SJCRH30 (cell line): Measurements from ENCODE around the gene KCTD8. TPM values are rescaled to one million over a fixed set of nuclear protein-coding genes. Genes with fewer than 3 reads are reported as not detected.
A peak's percentile ranks its signal among the peaks of the same experiment; 100 is the strongest.
"Not testable (repeated sequence)": the region's sequence is repeated elsewhere in the genome, so short reads cannot be mapped to it uniquely, and the experiment has no call there.

Source experiments
- DNase-seq, 2 experiments: peaks; one replicate each; pipeline ENCODE4 v3.0.0-alpha.2; 2015 to 2020
- H3K27ac ChIP-seq: fragments of 250-450 bp; sonication (Bioruptor Pico); 2 replicates; pipeline ENCODE4 v1.5.1; 2020; ENCODE audit warnings: mild to moderate bottlenecking, moderate library complexity
- H3K27me3 ChIP-seq: fragments of 250-450 bp; sonication (Bioruptor Pico); 2 replicates; pipeline ENCODE4 v1.5.1; 2020; ENCODE audit warnings: mild to moderate bottlenecking, moderate library complexity
- H3K36me3 ChIP-seq: fragments of 250-450 bp; sonication (Bioruptor Pico); 2 replicates; pipeline ENCODE4 v1.5.1; 2020; ENCODE audit warnings: mild to moderate bottlenecking, moderate library complexity
- H3K4me1 ChIP-seq: fragments of 250-450 bp; sonication (Bioruptor Pico); 2 replicates; pipeline ENCODE4 v1.5.1; 2020; ENCODE audit warnings: mild to moderate bottlenecking, moderate library complexity
- H3K4me3 ChIP-seq: fragments of 250-450 bp; sonication (Bioruptor Pico); 2 replicates; pipeline ENCODE4 v1.5.1; 2020; ENCODE audit warnings: mild to moderate bottlenecking, moderate library complexity
- H3K9me3 ChIP-seq: fragments of 250-450 bp; sonication (Bioruptor Pico); replicated peaks from 2 replicates; pipeline ENCODE4 v1.5.1; 2020; ENCODE audit warnings: mild to moderate bottlenecking, moderate library complexity
- total RNA-seq: library from RNA; depleted of rRNA; stranded (reverse); fragments of >200 nt; shearing (Covaris generic); gene quantifications from 2 replicates; pipeline ENCODE4 v1.2.3, GENCODE V29; 2014

KCTD8 gene
- total RNA-seq, 1 experiment from 2014 or later, result not detected

DNA sequence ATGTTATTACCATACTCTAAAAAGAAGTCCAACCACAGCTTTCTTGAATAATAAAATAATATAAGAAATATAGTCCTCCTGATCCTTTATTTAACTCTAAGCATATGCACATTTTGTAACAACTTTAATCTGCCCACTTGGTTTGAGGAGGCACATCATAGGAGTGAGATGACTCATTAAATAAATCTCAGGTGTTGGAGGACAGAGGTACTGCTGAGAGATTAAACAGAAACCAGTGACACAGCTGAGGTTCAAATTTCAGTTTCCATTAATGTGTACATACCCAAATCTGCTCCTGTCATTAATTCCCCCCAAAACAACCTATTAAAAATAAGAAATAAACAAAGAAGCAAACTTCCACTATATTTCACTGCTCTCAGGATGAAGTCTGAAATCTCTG lies 211.0 kb downstream of the KCTD8 start:
- Histone ChIP-seq H3K9me3 (no peaks in the 10 kb centered on the region), H3K4me1 (no peaks in the 10 kb centered on the region), H3K36me3 (no peaks in the 10 kb centered on the region), H3K27me3 (no peaks in the 10 kb centered on the region), H3K4me3 (no peak overlapping the region), H3K27ac (no peak overlapping the region)
- DNase-seq, result no peak

DNA sequence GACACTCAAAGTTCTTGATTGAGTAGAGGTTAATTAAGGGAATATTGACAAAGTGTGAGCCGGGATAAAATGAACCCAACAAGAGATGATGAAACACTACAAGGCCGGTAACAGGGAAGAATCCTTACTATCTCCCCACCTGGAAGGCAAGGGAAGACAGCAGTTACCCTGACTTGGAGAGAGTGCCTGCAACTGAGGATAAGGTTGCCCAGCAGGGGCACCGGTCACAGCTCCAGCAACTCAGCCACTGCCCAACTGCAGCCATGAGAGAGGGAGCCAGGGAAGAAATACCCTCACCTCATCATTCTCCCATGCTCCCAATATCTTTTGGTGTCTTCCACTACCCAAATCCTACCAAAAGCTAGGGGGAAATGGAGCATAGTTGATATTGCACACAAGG lies 212.7 kb downstream of the KCTD8 start:
- Histone ChIP-seq H3K9me3 (no peaks in the 10 kb centered on the region), H3K4me1 (no peaks in the 10 kb centered on the region), H3K27me3 (no peaks in the 10 kb centered on the region), H3K4me3 (no peak overlapping the region), H3K27ac (no peak overlapping the region), H3K36me3 (no peaks in the 10 kb centered on the region)
- DNase-seq, result no peak

DNA sequence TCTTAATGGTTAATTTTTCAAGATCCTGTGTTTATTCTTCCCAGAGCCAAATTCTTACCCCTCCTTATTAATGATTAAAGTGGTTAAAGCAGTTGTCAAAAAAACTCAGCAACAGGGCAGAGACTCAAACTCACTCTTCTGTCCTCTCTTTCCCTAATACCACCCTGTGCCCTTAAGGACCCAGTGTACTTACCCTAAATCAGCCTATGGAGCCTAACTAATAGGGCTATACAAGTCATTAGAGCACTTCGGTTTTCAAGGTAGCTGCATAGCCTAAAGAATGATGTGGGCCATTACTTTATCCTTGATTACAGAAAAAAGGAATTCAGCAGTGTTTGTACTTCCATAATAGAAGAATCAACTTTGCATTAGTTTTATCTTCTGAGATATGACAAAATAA lies 216.3 kb downstream of the KCTD8 start:
- H3K27me3 ChIP-seq, result no peaks in the 10 kb centered on the region
- no peaks in the 10 kb centered on the region for H3K9me3 ChIP-seq
- peaks cover 8% of the 10 kb centered on the region for H3K4me1 ChIP-seq
- no peaks in the 10 kb centered on the region for H3K36me3 ChIP-seq
- H3K27ac ChIP-seq, result no peak overlapping the region
- no peak overlapping the region for H3K4me3 ChIP-seq
- no peak for DNase-seq

DNA sequence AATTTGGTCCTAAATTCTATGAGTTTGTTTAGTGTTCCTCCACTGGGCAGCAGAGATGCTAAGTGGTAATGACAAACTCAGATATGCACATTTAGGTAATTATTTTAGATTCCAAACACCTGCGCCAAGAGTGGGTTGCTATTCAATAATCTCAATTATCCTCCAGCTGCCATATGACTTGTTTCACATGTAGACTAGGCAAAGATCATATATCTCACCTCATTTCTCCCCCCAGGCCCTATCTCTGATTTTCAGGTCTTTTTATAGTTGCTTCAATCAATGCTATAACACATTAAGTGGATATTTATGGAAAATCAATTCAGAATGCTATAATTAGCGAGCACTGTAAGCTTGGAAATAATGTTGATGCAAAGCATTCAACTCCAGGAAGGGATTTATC lies 217.6 kb downstream of the KCTD8 start:
- Histone ChIP-seq H3K9me3 (no peaks in the 10 kb centered on the region), H3K4me3 (no peak overlapping the region), H3K4me1 (peaks cover 8% of the 10 kb centered on the region), H3K27ac (no peak overlapping the region), H3K27me3 (no peaks in the 10 kb centered on the region), H3K36me3 (no peaks in the 10 kb centered on the region)
- DNase-seq, result no peak

DNA sequence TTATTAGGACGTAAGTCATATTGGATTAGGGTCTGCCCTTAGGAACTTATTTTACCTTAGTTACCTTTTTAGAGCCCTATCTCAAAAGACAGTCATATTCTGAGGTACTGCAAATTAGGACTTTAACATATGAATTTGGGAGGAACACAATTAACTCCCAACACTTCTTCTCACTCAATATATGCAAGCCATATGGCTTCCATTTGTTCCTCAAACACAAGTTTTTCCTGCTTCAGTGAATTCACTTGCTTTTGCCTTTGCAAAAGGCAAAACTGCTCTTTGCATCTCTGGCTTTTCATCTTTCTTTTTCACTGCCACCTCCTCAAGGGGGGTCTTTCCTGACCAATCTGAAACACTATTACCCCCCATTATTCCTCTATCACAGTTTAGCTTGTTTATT lies 220.3 kb downstream of the KCTD8 start:
- DNase-seq, result no peak
- no peaks in the 10 kb centered on the region for H3K27me3 ChIP-seq
- H3K4me1 ChIP-seq, result peaks cover 8% of the 10 kb centered on the region
- H3K9me3 ChIP-seq, result no peaks in the 10 kb centered on the region
- no peak overlapping the region for H3K27ac ChIP-seq
- H3K4me3 ChIP-seq, result no peak overlapping the region
- H3K36me3 ChIP-seq, result no peaks in the 10 kb centered on the region

DNA sequence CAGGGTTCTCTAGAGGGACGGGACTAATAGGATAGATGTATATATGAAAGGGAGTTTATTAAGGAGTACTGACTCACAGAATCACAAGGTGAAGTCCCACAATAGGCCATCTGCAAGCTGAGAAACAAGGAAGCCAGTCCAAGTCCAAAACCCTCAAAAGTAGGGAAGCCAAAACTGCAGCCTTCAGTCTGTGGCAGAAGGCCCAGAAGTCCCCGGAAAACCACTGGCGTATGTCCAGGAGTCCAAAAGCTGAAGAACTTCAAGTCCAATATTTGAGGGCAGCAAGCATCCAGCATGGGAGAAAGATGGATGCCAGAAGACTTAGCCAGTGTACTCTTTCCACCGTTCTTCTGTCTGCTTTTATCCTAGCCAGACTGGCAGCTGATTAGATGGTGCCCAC lies 227.2 kb downstream of the KCTD8 start:
- Histone ChIP-seq H3K36me3 (no peaks in the 10 kb centered on the region), H3K27ac (no peak overlapping the region), H3K9me3 (no peaks in the 10 kb centered on the region), H3K27me3 (no peaks in the 10 kb centered on the region), H3K4me1 (no peaks in the 10 kb centered on the region), H3K4me3 (no peak overlapping the region)
- no peak for DNase-seq

DNA sequence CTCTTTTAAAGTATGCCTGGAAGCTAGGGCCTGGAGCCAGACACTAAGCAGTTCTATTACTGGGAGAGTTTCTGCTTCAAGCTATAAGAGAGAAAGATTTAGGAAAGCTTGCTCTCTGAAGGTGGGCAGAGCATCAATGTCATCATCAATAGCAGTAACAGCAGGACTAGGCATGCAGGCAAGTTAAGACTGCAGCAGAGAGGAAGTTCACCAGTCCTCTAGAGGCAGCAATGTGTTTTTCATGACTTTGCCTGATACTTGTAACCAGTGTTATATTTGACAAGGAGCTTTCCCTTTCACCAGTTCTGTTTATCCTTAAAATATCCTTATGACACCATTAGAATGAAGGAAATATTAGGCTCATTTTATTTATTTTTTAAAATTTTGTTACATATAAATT lies 237.9 kb downstream of the KCTD8 start:
- DNase-seq, result no peak
- no peak overlapping the region for H3K4me3 ChIP-seq
- H3K27me3 ChIP-seq, result 0 out of 2 replicates have a peak, but pooled peaks cover 2% of the 10 kb centered on the region
- H3K4me1 ChIP-seq, result no peaks in the 10 kb centered on the region
- no peak overlapping the region for H3K27ac ChIP-seq
- no peaks in the 10 kb centered on the region for H3K36me3 ChIP-seq
- H3K9me3 ChIP-seq, result no peaks in the 10 kb centered on the region

DNA sequence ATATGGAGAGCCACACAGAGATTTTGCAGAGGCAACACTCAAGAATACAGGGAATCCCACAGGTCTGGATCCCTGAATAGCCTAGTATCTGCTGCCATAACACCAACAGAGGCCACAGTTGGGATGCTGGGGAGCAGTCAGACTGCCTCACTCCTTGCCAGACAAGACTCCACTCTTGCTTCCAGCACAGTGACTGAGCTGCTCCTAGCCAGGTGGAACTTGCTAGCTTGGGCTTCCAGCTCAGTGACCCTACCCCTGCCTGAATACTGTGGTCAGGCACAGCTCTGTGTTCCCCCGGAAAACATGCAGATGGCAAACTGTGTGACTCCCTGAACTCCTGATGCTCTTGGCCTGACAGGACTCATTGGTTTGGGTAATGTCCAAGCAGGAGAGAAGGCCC lies 251.8 kb downstream of the KCTD8 start:
- no peak overlapping the region for H3K27ac ChIP-seq
- no peaks in the 10 kb centered on the region for H3K27me3 ChIP-seq
- no peak overlapping the region for H3K4me3 ChIP-seq
- H3K9me3 ChIP-seq, result no peaks in the 10 kb centered on the region
- no peak for DNase-seq
- H3K36me3 ChIP-seq, result no peaks in the 10 kb centered on the region
- H3K4me1 ChIP-seq, result no peaks in the 10 kb centered on the region

DNA sequence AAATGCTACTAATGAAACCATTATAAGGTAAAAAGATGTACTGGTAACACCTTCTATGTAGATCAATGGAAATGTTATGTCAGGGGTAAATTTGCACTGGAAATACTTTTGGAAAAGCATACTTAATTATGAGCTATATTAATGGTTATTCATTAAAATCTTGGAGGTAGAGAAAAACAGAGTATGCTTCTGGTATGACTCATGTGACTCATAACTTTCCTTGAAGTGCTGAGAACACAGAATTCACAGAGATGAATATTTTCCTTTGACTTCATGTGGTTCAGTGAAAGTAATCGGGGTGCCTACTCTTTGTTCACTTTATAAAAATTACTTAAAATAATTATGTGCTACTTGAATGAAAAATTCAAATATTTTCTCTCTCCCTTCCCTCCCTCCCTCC lies 254.2 kb downstream of the KCTD8 start:
- DNase-seq, result no peak
- H3K27me3 ChIP-seq, result no peaks in the 10 kb centered on the region
- no peaks in the 10 kb centered on the region for H3K36me3 ChIP-seq
- H3K4me3 ChIP-seq, result no peak overlapping the region
- H3K4me1 ChIP-seq, result no peaks in the 10 kb centered on the region
- no peak overlapping the region for H3K27ac ChIP-seq
- no peaks in the 10 kb centered on the region for H3K9me3 ChIP-seq

DNA sequence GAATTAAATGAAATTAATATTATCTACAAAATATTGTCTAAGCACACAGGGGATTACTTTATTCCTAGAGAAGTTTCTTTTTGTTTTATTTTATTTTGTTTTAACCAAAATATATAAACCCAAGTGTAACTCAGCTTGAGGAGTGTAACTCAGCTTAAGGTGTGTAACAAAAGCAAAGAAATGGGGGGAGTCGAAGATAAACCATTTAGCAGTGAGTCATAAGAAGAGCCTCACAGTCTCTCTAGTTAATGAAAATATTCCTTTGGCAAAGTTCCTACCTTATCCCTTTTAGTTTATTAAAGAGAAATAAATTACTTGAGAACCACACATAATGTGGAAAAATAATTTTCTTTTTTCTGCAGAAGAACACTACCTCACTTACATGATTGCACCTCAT lies 261.8 kb downstream of the KCTD8 start:
- H3K9me3 ChIP-seq, result no peaks in the 10 kb centered on the region
- no peaks in the 10 kb centered on the region for H3K4me1 ChIP-seq
- no peak for DNase-seq
- H3K36me3 ChIP-seq, result no peaks in the 10 kb centered on the region
- no peak overlapping the region for H3K4me3 ChIP-seq
- H3K27ac ChIP-seq, result no peak overlapping the region
- no peaks in the 10 kb centered on the region for H3K27me3 ChIP-seq

DNA sequence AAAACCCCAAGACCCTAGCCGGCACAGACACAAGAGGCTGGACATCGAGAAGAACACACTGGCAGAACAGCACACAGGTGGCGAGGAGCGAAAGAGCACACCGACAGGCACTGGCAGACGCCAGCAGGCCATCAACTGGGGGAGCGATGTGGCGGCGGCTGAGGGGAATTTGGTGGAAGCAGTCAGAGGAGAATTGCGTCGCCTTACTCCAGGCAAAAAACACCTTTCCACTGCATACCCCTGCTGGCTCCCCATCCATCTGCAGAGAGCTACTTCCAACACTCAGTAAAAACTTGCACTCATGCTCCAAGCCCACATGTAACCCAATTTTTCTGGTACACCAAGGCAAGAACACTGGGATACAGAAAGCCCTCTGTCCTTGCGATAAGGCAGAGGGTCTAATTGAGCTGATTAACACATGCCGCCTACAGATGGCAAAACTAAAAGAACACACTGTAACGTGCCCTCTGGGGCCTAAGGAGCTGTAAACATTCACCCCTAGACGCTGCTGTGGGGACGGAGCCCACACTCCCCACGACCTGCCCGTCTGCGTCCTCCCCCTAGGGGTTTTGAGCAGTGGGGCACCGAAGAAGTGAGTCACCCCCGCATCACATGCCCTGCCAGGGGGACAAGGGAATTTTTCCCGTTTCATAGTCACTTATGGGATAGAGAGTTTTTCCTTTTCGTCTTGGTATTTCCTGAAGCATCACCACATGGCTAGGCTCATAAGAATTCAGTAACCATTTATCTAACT lies 262.3 kb downstream of the KCTD8 start:
- no peaks in the 10 kb centered on the region for H3K27me3 ChIP-seq
- H3K4me1 ChIP-seq, result no peaks in the 10 kb centered on the region
- no peak overlapping the region for H3K4me3 ChIP-seq
- no peak overlapping the region for H3K27ac ChIP-seq
- H3K36me3 ChIP-seq, result no peaks in the 10 kb centered on the region
- no peaks in the 10 kb centered on the region for H3K9me3 ChIP-seq
- peak; percentile 34 to 49 for DNase-seq

DNA sequence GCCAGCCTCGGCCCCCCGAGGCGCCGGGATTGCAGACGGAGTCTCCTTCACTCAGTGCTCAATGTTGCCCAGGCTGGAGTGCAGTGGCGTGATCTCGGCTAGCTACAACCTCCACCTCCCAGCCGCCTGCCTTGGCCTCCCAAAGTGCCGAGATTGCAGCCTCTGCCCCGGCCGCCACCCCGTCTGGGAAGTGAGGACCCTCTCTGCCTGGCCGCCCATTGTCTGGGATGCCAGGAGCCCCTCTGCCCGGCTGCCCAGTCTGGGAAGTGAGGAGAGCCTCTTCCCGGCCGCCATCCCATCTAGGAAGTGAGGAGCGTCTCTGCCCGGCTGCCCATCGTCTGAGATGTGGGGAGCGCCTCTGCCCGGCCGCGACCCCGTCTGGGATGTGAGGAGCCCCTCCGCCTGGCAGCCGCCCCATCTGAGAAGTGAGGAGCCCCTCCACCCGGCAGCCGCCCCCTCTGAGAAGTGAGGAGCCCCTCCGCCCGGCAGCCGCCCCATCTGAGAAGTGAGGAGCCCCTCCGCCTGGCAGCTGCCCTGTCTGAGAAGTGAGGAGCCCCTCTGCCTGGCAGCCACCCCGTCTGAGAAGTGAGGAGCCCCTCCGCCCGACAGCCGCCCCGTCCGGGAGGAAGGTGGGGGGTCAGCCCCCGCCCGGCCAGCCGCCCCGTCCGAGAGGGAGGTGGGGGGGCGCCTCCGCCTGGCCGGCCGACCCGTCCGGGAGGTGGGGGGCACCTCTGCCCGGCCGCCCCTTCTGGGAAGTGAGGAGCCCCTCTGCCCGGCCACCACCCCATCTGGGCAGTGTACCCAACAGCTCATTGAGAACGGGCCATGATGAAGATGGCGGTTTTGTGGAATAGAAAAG lies 266.9 kb downstream of the KCTD8 start:
- H3K27ac ChIP-seq, H3K4me3 ChIP-seq, DNase-seq, H3K27me3 ChIP-seq, H3K9me3 ChIP-seq, H3K36me3 ChIP-seq, H3K4me1 ChIP-seq: not testable (repeated sequence)

DNA sequence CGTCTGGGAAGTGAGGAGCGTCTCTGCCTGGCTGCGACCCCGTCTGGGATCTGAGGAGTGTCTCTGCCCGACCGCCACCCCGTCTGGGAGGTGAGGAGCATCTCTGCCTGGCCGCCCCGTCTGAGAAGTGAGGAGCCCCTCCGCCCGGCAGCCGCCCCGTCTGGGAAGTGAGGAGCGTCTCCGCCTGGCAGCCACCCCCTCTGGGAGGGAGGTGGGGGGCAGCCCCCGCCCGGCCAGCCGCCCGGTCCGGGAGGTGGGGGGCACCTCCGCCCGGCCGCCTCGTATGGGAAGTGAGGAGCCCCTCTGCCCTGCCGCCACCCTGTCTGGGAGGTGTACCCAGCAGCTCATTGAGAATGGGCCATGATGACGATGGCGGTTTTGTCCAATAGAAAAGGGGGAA lies 280.8 kb downstream of the KCTD8 start:
- H3K4me3 ChIP-seq, H3K36me3 ChIP-seq, H3K9me3 ChIP-seq, DNase-seq, H3K4me1 ChIP-seq, H3K27me3 ChIP-seq, H3K27ac ChIP-seq: not testable (repeated sequence)

DNA sequence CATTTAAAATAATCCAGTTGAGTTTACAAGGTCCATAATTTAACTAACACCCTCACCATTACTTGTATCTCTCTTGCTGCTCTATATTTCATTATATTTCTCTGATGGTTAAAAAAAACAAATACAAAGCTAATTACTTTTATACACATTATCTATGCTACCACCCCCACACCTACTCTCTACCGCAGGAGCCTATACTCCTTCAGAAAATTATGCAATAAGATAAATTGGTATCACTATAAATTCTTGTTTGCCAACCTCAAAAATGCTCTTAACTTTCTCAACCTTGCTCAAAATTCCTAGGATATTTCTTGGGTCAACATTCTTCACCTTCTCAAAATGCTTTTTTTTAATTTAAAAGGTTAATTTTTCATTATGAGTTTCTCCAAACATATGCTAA lies 282.7 kb downstream of the KCTD8 start:
- Histone ChIP-seq H3K36me3 (no peaks in the 10 kb centered on the region), H3K4me1 (peaks cover 2% of the 10 kb centered on the region), H3K9me3 (no peaks in the 10 kb centered on the region), H3K27me3 (no peaks in the 10 kb centered on the region), H3K27ac (no peak overlapping the region), H3K4me3 (no peak overlapping the region)
- DNase-seq, result no peak

DNA sequence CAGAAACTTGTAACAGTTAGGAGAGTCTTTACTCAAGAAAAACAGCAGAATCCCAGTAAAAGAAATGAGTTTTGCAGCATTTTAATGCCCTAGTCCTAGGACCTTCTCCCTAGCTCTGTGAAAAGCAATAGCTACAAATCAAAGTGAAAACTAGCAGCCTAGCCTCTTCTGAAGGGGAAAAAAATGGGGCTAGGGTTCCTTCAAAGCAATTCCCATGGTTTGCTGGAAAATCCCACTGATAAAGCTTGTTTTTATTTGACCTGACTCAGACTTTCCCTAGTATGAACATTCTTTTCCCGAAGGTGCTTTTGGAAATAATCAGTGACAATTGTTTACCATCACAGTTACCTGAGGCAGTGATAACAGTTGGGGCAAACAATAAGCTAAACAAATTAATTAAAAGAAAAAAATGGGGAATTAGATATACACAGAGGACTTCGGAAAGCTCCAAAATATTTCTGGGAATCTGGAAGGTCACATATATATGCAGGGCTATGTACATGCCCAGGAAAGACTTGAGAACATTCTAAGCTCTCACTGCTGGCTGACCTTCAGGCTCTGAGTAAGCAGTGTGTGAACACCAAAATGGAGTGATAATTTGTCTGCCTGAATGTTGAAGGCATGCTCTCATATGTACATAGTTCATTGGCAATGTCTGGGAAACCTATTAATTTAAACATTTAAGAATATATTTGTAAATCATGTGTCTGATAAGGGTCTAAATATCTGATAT lies 285.9 kb downstream of the KCTD8 start:
- H3K27ac ChIP-seq, result no peak overlapping the region
- no peaks in the 10 kb centered on the region for H3K36me3 ChIP-seq
- peaks cover 32% of the 10 kb centered on the region for H3K4me1 ChIP-seq
- no peak overlapping the region for H3K4me3 ChIP-seq
- no peaks in the 10 kb centered on the region for H3K27me3 ChIP-seq
- no peaks in the 10 kb centered on the region for H3K9me3 ChIP-seq
- no peak for DNase-seq
